ENCODE results near the gene FAM131C. TPM values are rescaled to one million over a fixed set of nuclear protein-coding genes. Genes with fewer than 3 reads are reported as not detected.

The FAM131C gene
- total RNA-seq, 2 experiments from 2014 or later = 0.09 to 0.23 TPM

DNA sequence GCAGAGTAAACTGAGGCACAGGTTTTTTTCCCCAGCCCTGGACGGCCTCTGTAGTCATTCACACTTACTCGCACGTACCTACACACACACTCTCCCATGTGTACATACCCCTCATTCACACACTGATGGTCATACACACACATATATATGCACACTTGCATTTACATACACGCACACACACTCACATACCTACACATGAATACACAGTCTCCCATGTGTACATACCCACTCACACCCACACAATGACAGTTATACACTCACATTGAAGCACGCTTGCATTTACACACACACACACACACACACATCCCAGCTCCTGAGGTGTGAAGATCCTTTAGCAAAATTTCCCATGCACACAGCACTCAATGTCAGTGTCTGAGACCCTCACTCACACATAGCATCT is 766 bp upstream of the FAM131C start:
- Mint-ChIP-seq H3K4me1 (peaks cover 16% of the 10 kb centered on the region), H3K27me3 (peaks cover 12% of the 10 kb centered on the region), H3K9me3 (ENCODE audit: low read depth) (no peaks in the 10 kb centered on the region), H3K36me3 (ENCODE audit: low read depth) (no peaks in the 10 kb centered on the region), H3K27ac (no peak overlapping the region), H3K4me3 (no peak overlapping the region)
- ChIA-PET POLR2A (no interaction called here), CTCF (interaction anchor here (0.7 to 1.4 kb wide), 3 partner anchors 114 to 237 kb away, joined by 3 to 6 read pairs (median 3); no protein-coding TSS in a partner anchor)
- no peak for DNase-seq
- no peak for ATAC-seq
- intact Hi-C loops (cut with DNase I, micrococcal nuclease) = no loop called here

DNA sequence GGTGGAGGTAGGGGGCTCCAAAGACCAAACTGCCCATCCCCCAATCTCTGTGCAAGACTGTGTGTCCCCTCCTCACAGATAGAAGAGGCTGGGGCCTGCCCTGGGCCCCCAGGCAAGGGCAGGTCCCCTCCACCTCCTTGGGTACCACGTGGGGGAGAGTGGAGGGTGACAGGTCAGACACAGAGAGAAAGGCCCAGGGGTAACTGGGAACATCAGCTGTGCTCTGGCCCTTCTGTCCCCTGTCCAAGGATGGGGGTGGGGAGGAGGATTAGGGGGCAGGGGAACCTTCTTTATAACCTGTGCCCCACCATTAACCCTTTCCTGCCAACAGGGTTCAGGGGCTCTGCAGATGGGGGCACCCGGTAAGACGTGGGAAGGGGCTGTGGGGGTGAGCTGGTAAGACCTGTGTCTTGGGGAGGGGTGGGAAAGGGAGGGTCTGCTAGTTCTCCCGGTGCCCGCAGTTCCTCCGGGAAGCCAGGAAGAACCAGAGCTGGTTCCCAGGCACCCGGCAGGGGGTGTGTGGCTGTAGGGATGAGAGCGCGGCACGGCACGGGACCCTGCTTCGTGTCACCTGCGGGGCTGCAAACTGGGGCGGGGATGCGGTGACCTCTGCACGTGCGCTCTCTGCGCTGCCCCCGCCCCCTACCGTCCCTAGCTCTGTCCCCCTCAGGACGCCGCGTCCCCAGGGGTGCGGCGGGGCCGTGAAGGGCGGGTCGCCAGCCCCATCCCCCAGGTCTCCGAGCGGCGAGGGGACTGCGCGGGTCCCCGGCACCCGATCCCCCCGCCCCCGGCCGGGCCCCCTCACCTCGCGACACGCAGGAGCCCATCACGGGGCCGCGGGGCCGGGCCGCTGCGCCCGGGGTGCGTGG is 601 bp downstream of the FAM131C start:
- Mint-ChIP-seq H3K27me3 (peaks cover 15% of the 10 kb centered on the region), H3K4me3 (no peak overlapping the region), H3K36me3 (ENCODE audit: low read depth) (no peaks in the 10 kb centered on the region), H3K4me1 (peaks cover 11% of the 10 kb centered on the region), H3K27ac (no peak overlapping the region), H3K9me3 (ENCODE audit: low read depth) (no peaks in the 10 kb centered on the region)
- ChIA-PET CTCF (interaction anchor here (0.9 to 7.8 kb wide), 9 partner anchors 8 to 278 kb away, joined by 3 to 67 read pairs (median 4); no protein-coding TSS in a partner anchor), POLR2A (interaction anchor here (0.6 kb wide), 1 partner anchor 196 kb away, joined by 3 read pairs; no protein-coding TSS in a partner anchor)
- DNase-seq = no peak
- intact Hi-C loops (cut with DNase I, micrococcal nuclease) = loop anchor here in 1 of 2 experiments (1.0 kb wide), 1 partner anchor 64 kb away; no protein-coding TSS in a partner anchor
- ATAC-seq = peak; percentile 17

DNA sequence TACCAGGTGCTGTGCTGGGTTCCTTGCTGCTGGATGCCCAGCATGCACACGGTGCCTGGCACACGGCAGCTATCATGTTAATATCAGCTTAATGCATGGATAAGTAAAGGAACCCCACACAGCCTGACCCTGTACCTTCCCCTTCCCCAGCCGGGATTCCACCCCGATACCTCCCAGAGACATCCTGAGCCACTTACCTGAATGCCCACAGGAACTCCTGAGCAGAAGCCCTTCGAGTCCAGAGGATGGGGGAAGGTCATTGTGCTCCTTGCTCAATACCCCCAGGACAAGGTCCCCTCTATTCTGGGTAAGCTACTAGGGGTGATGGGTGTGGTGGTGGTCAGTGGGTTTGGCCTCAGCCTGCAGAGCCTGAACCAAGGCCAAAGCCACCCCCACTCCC is 1.4 kb downstream of the FAM131C start:
- H3K4me1 Mint-ChIP-seq = peaks cover 11% of the 10 kb centered on the region

DNA sequence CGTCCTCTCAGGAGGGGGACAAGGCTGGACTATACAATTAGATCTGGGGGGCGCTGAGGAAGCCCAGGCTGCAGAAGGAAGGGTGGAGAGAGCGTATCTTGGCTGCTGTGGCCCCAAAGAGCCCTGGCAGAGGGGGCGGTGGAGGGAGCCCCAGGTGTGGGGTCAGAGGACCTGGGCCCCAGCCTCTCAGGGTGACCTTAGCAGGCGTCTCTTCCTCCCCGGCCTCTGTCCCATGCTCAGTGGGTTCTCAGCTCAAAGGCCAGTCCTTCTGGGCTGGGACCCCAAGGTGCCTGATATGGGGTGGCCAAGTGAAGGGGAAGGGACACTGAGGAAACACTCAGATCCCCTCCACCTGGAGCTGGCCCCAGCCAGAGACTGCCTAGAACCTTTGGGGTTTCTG is 1.8 kb downstream of the FAM131C start:
- H3K4me3 Mint-ChIP-seq = no peak overlapping the region
- H3K9me3 Mint-ChIP-seq (ENCODE audit: low read depth) = no peaks in the 10 kb centered on the region
- ATAC-seq = no peak
- intact Hi-C loops (cut with DNase I, micrococcal nuclease) = no loop called here
- peaks cover 11% of the 10 kb centered on the region for H3K4me1 Mint-ChIP-seq
- peaks cover 15% of the 10 kb centered on the region for H3K27me3 Mint-ChIP-seq
- POLR2A ChIA-PET = interaction anchor here (0.5 kb wide), 1 partner anchor 96 kb away, joined by 3 read pairs; the partner anchor contains the start of gene ZBTB17
- no peak overlapping the region for H3K27ac Mint-ChIP-seq
- no peak for DNase-seq
- CTCF ChIA-PET = interaction anchor here (0.7 to 7.8 kb wide), 2 partner anchors 9 to 39 kb away, joined by 3 to 67 read pairs; no protein-coding TSS in a partner anchor
- no peaks in the 10 kb centered on the region for H3K36me3 Mint-ChIP-seq (ENCODE audit: low read depth)

More for the DNA sequence above, 1.4 kb downstream of the FAM131C start:
- ChIA-PET POLR2A (interaction anchor here (0.5 to 0.6 kb wide), 2 partner anchors 96 to 195 kb away, joined by 3 read pairs; partner anchors contain the start of gene ZBTB17), CTCF (interaction anchor here (1.1 to 7.8 kb wide), 3 partner anchors 9 to 121 kb away, joined by 4 to 67 read pairs (median 4); no protein-coding TSS in a partner anchor)
- intact Hi-C loops (cut with DNase I, micrococcal nuclease) = no loop called here
- Mint-ChIP-seq H3K27ac (no peak overlapping the region), H3K9me3 (ENCODE audit: low read depth) (no peaks in the 10 kb centered on the region), H3K4me3 (no peak overlapping the region), H3K36me3 (ENCODE audit: low read depth) (no peaks in the 10 kb centered on the region), H3K27me3 (peaks cover 15% of the 10 kb centered on the region)
- no peak for ATAC-seq
- no peak for DNase-seq

GRCh38 chr1:16070640-16071355 is 2.7 kb downstream of the FAM131C start:
- Mint-ChIP-seq H3K27ac (no peak overlapping the region), H3K4me1 (peaks cover 11% of the 10 kb centered on the region), H3K4me3 (no peak overlapping the region), H3K9me3 (ENCODE audit: low read depth) (no peaks in the 10 kb centered on the region), H3K27me3 (peaks cover 15% of the 10 kb centered on the region), H3K36me3 (ENCODE audit: low read depth) (no peaks in the 10 kb centered on the region)
- no peak for ATAC-seq
- CTCF ChIA-PET = interaction anchor here (0.7 to 7.8 kb wide), 4 partner anchors 10 to 444 kb away, joined by 3 to 67 read pairs (median 3); no protein-coding TSS in a partner anchor
- no peak for DNase-seq
- POLR2A ChIA-PET = no interaction called here
- intact Hi-C loops (cut with DNase I, micrococcal nuclease) = no loop called here

GRCh38 chr1:16068356-16069270 is 4.8 kb downstream of the FAM131C start:
- POLR2A ChIA-PET = no interaction called here
- Mint-ChIP-seq H3K9me3 (ENCODE audit: low read depth) (no peaks in the 10 kb centered on the region), H3K4me1 (peaks cover 4% of the 10 kb centered on the region), H3K4me3 (no peak overlapping the region), H3K27me3 (peaks cover 8% of the 10 kb centered on the region), H3K27ac (no peak overlapping the region), H3K36me3 (ENCODE audit: low read depth) (no peaks in the 10 kb centered on the region)
- DNase-seq (no peak), ATAC-seq (no peak)
- CTCF ChIA-PET = interaction anchor here (7.8 kb wide), 1 partner anchor 12 kb away, joined by 67 read pairs; no protein-coding TSS in a partner anchor
- intact Hi-C loops (cut with DNase I, micrococcal nuclease) = no loop called here

GRCh38 chr1:16067933-16068332 is 5.5 kb downstream of the FAM131C start:
- CTCF ChIA-PET = interaction anchor here (1.3 to 7.8 kb wide), 2 partner anchors 13 to 119 kb away, joined by 3 to 67 read pairs; no protein-coding TSS in a partner anchor
- H3K27me3 Mint-ChIP-seq = peaks cover 8% of the 10 kb centered on the region
- H3K27ac Mint-ChIP-seq = no peak overlapping the region
- ATAC-seq (no peak), DNase-seq (no peak)
- intact Hi-C loops (cut with DNase I, micrococcal nuclease) = no loop called here
- POLR2A ChIA-PET = no interaction called here
- no peak overlapping the region for H3K4me3 Mint-ChIP-seq
- H3K4me1 Mint-ChIP-seq = peaks cover 4% of the 10 kb centered on the region
- H3K9me3 Mint-ChIP-seq (ENCODE audit: low read depth) = no peaks in the 10 kb centered on the region
- no peaks in the 10 kb centered on the region for H3K36me3 Mint-ChIP-seq (ENCODE audit: low read depth)

GRCh38 chr1:16067127-16067768 is 6.2 kb downstream of the FAM131C start:
- DNase-seq = peak; percentile 27
- no peaks in the 10 kb centered on the region for H3K36me3 Mint-ChIP-seq (ENCODE audit: low read depth)
- POLR2A ChIA-PET = no interaction called here
- no peaks in the 10 kb centered on the region for H3K9me3 Mint-ChIP-seq (ENCODE audit: low read depth)
- H3K27ac Mint-ChIP-seq = no peak overlapping the region
- ATAC-seq = no peak
- intact Hi-C loops (cut with DNase I, micrococcal nuclease) = no loop called here
- peaks cover 4% of the 10 kb centered on the region for H3K4me1 Mint-ChIP-seq
- peaks cover 8% of the 10 kb centered on the region for H3K27me3 Mint-ChIP-seq
- CTCF ChIA-PET = interaction anchor here (1.3 to 7.8 kb wide), 2 partner anchors 14 to 120 kb away, joined by 3 to 67 read pairs; no protein-coding TSS in a partner anchor
- no peak overlapping the region for H3K4me3 Mint-ChIP-seq

GRCh38 chr1:16066245-16066644 is 7.2 kb downstream of the FAM131C start:
- ChIA-PET CTCF (interaction anchor here (7.8 kb wide), 1 partner anchor 15 kb away, joined by 67 read pairs; no protein-coding TSS in a partner anchor), POLR2A (interaction anchor here (0.5 kb wide), 1 partner anchor 19 kb away, joined by 3 read pairs; no protein-coding TSS in a partner anchor)
- Mint-ChIP-seq H3K27me3 (peaks cover 6% of the 10 kb centered on the region), H3K9me3 (ENCODE audit: low read depth) (no peaks in the 10 kb centered on the region), H3K27ac (no peak overlapping the region), H3K36me3 (ENCODE audit: low read depth) (no peaks in the 10 kb centered on the region), H3K4me1 (peaks cover 4% of the 10 kb centered on the region), H3K4me3 (no peak overlapping the region)
- DNase-seq (no peak), ATAC-seq (no peak)
- intact Hi-C loops (cut with DNase I, micrococcal nuclease) = no loop called here

- H3K9me3 Mint-ChIP-seq (ENCODE audit: low read depth) = no peaks in the 10 kb centered on the region
- DNase-seq = no peak
- H3K4me3 Mint-ChIP-seq = no peak overlapping the region
- no peak overlapping the region for H3K27ac Mint-ChIP-seq
- ATAC-seq = no peak
- H3K4me1 Mint-ChIP-seq = peaks cover 3% of the 10 kb centered on the region
- ChIA-PET CTCF (interaction anchor here (0.7 to 1.6 kb wide), 3 partner anchors 15 to 126 kb away, joined by 3 to 10 read pairs (median 5); no protein-coding TSS in a partner anchor), POLR2A (no interaction called here)
- no peaks in the 10 kb centered on the region for H3K36me3 Mint-ChIP-seq (ENCODE audit: low read depth)
- intact Hi-C loops (cut with DNase I, micrococcal nuclease) = no loop called here
- H3K27me3 Mint-ChIP-seq = peaks cover 6% of the 10 kb centered on the region
Observed at GRCh38 chr1:16065269-16065576, 8.2 kb downstream of the FAM131C start.

Data from activated CD4-positive, alpha-beta T cell treated with anti-CD3 and anti-CD28 coated beads for 36 hours (primary cell).